Thymus (tissue), 11 donors: ENCODE data around the gene LPXN. TPM values are rescaled to one million over a fixed set of nuclear protein-coding genes. Genes with fewer than 3 reads are reported as not detected.

Experiments used
- DNase-seq, 9 donors: peaks; one replicate each; pipeline ENCODE4 v3.0.0-alpha.2; 2013; ENCODE audit warnings: low spot score in 9 of 9, low read depth in 6 of 9, missing footprints in 1 of 9
- H3K27ac ChIP-seq, 2 donors: one replicate each; pipeline ENCODE4 v1.5.1; 2013; ENCODE audit warnings: control low read depth in 1 of 2, low read depth in 1 of 2, low read length in 1 of 2, mild to moderate bottlenecking in 1 of 2, moderate library complexity in 1 of 2
- H3K27me3 ChIP-seq, 2 donors: one replicate each; pipeline ENCODE4 v1.5.1; 2013; ENCODE audit warnings: low read length in 1 of 2; ENCODE audit not compliant: control insufficient read depth in 2 of 2, insufficient read depth in 1 of 2
- H3K36me3 ChIP-seq, 2 donors: one replicate each; pipeline ENCODE4 v1.5.1; 2013; ENCODE audit warnings: low read length in 1 of 2, mild to moderate bottlenecking in 1 of 2, moderate library complexity in 1 of 2; ENCODE audit not compliant: control insufficient read depth in 2 of 2, insufficient read depth in 2 of 2
- H3K4me1 ChIP-seq, 2 donors: one replicate each; pipeline ENCODE4 v1.5.1; 2013; ENCODE audit warnings: low read length in 2 of 2; ENCODE audit not compliant: control insufficient read depth in 2 of 2, insufficient read depth in 2 of 2
- H3K4me3 ChIP-seq, 2 donors: one replicate each; pipeline ENCODE4 v1.5.1; 2013; ENCODE audit warnings: low read length in 2 of 2, control low read depth in 1 of 2, mild to moderate bottlenecking in 1 of 2
- H3K9me3 ChIP-seq, 2 donors: one replicate each; pipeline ENCODE4 v1.5.1; 2013; ENCODE audit warnings: low read length in 1 of 2, mild to moderate bottlenecking in 1 of 2; ENCODE audit not compliant: control insufficient read depth in 2 of 2, insufficient read depth in 1 of 2
- WGBS: extraction: QIAGEN DNeasy Blood & Tissue Kit; methylation state at CpG from one replicate; pipeline ENCODE4 v1.1.7; 2013; 5-methylcytosine and 5-hydroxymethylcytosine counted together
- polyA plus RNA-seq: library from polyadenylated mRNA; stranded (reverse); fragments of 200-250 nt; gene quantifications from one replicate; pipeline ENCODE4 v1.2.3, GENCODE V29; 2013
- total RNA-seq: library from RNA; stranded (reverse); fragments of 120-200 nt; gene quantifications from one replicate; pipeline ENCODE4 v1.2.4, GENCODE V29; 2013
- donor health status: healthy.

The LPXN gene
- total and polyA plus RNA-seq, 2 donors: 58.8 to 67.5 TPM

GRCh38 chr11:58586998-58587397 is 11.3 kb upstream of the LPXN start:
- peaks cover 0 to under 1% of the 10 kb centered on the region in 2 donors for H3K4me1 ChIP-seq
- no peak overlapping the region for H3K4me3 ChIP-seq
- H3K9me3 ChIP-seq: no peaks in the 10 kb centered on the region
- no peak for DNase-seq
- no peaks in the 10 kb centered on the region for H3K27me3 ChIP-seq
- H3K27ac ChIP-seq: no peak overlapping the region
- WGBS: 82% methylated on average over 2 of the region's 2 CpGs
- peaks cover 0 to 21% of the 10 kb centered on the region in 2 donors for H3K36me3 ChIP-seq

- DNase-seq: no peak
- H3K27me3 ChIP-seq: no peaks in the 10 kb centered on the region
- no peak overlapping the region for H3K4me3 ChIP-seq
- peaks cover 4 to 6% of the 10 kb centered on the region in 2 donors for H3K4me1 ChIP-seq
- H3K9me3 ChIP-seq: no peaks in the 10 kb centered on the region
- H3K27ac ChIP-seq: no peak overlapping the region
- WGBS: 99% methylated on average over 1 of the region's 1 CpG
- H3K36me3 ChIP-seq: peaks cover 0 to 15% of the 10 kb centered on the region in 2 donors
Measured at GRCh38 chr11:58582437-58582836, 6.8 kb upstream of the LPXN start.

- Histone ChIP-seq H3K4me1 (peaks cover 15 to 17% of the 10 kb centered on the region in 2 donors), H3K9me3 (no peaks in the 10 kb centered on the region), H3K36me3 (peaks cover 0 to 5% of the 10 kb centered on the region in 2 donors), H3K4me3 (peak overlapping the region; percentile 80 to 95), H3K27ac (peak overlapping the region in 1 of 2 donors; percentile 98), H3K27me3 (no peaks in the 10 kb centered on the region)
- DNase-seq: peak in 1 of 9 donors; percentile 20
- 2% methylated on average over 2 of the region's 2 CpGs for WGBS
Measured at GRCh38 chr11:58580311-58580710, 4.7 kb upstream of the LPXN start.

GRCh38 chr11:58579192-58580129 is 3.8 kb upstream of the LPXN start:
- DNase-seq: peak; percentile 87 to 97 (median 94)
- no peaks in the 10 kb centered on the region for H3K9me3 ChIP-seq
- peaks cover 0 to 4% of the 10 kb centered on the region in 2 donors for H3K36me3 ChIP-seq
- H3K4me1 ChIP-seq: peaks cover 15 to 17% of the 10 kb centered on the region in 2 donors
- peak overlapping the region; percentile 80 to 95 for H3K4me3 ChIP-seq
- under 1% methylated on average over 78 of the region's 78 CpGs for WGBS
- H3K27me3 ChIP-seq: no peaks in the 10 kb centered on the region
- peak overlapping the region; percentile 98 to 99 for H3K27ac ChIP-seq

- Histone ChIP-seq H3K4me1 (peaks cover 19 to 21% of the 10 kb centered on the region in 2 donors), H3K4me3 (peak within 1 kb of the TSS; percentile 91 to 95), H3K9me3 (no peaks in the 10 kb centered on the region), H3K27ac (peak within 1 kb of the TSS; percentile 100), H3K27me3 (no peaks in the 10 kb centered on the region), H3K36me3 (peaks cover 0 to 4% of the 10 kb centered on the region in 2 donors)
- peak; percentile 92 to 99 (median 98) for DNase-seq
- under 1% methylated on average over 51 of the region's 51 CpGs for WGBS
Measured at GRCh38 chr11:58578635-58579191, 3.1 kb upstream of the LPXN start, which contains the start of gene ZFP91. Gene ZFP91 (plus strand): TSS chr11:58579063. CDS start chr11:58579282, 219 bp downstream.

GRCh38 chr11:58578136-58578634 is 2.5 kb upstream of the LPXN start:
- under 1% methylated on average over 33 of the region's 33 CpGs for WGBS
- H3K27me3 ChIP-seq: no peaks in the 10 kb centered on the region

GRCh38 chr11:58577555-58578135 is 2.0 kb upstream of the LPXN start:
- H3K27ac ChIP-seq: peak overlapping the region; percentile 100
- WGBS: under 1% methylated on average over 21 of the region's 21 CpGs
- DNase-seq: peak in 4 of 9 donors; percentile 54 to 79 (median 62)
- peak overlapping the region; percentile 91 to 95 for H3K4me3 ChIP-seq
- H3K4me1 ChIP-seq: peaks cover 19 to 25% of the 10 kb centered on the region in 2 donors
- no peaks in the 10 kb centered on the region for H3K9me3 ChIP-seq
- peaks cover 0 to 4% of the 10 kb centered on the region in 2 donors for H3K36me3 ChIP-seq
- no peaks in the 10 kb centered on the region for H3K27me3 ChIP-seq

More at GRCh38 chr11:58578136-58578634, 2.5 kb upstream of the LPXN start:
- peaks cover 19 to 21% of the 10 kb centered on the region in 2 donors for H3K4me1 ChIP-seq
- no peaks in the 10 kb centered on the region for H3K9me3 ChIP-seq
- peak; percentile 94 to 98 (median 96) for DNase-seq
- H3K27ac ChIP-seq: peak overlapping the region; percentile 100
- H3K36me3 ChIP-seq: peaks cover 0 to 4% of the 10 kb centered on the region in 2 donors
- H3K4me3 ChIP-seq: peak overlapping the region; percentile 91 to 95

- Histone ChIP-seq H3K4me3 (peak overlapping the region; percentile 91 to 95), H3K4me1 (peaks cover 19 to 25% of the 10 kb centered on the region in 2 donors), H3K36me3 (peaks cover 0 to 4% of the 10 kb centered on the region in 2 donors), H3K9me3 (no peaks in the 10 kb centered on the region), H3K27ac (peak overlapping the region; percentile 100), H3K27me3 (no peaks in the 10 kb centered on the region)
- peak in 1 of 9 donors; percentile 54 for DNase-seq
- 28% methylated on average over 4 of the region's 4 CpGs for WGBS
Measured at GRCh38 chr11:58576887-58577471, 1.3 kb upstream of the LPXN start.
